Trophoblast cell (in vitro differentiated cells and primary cell): Measurements from ENCODE around the gene DUS3L. TPM values are rescaled to one million over a fixed set of nuclear protein-coding genes. Genes with fewer than 3 reads are reported as not detected.
A peak's percentile ranks its signal among the peaks of the same experiment; 100 is the strongest.

ENCODE experiments used
- DNase-seq, 2 donors: peaks; one replicate each; pipeline ENCODE4 v3.0.0-alpha.2; 2016
- H2AFZ ChIP-seq: 2 replicates; pipeline ENCODE4 v1.6.1; 2013; ENCODE audit warnings: low read length, moderate library complexity, mild to moderate bottlenecking; ENCODE audit not compliant: insufficient read depth, poor library complexity
- H2AK5ac ChIP-seq: 2 replicates; pipeline ENCODE4 v1.6.1; 2013; ENCODE audit warnings: mild to moderate bottlenecking, low read length
- H2BK120ac ChIP-seq: 2 replicates; pipeline ENCODE4 v1.6.1; 2013; ENCODE audit warnings: low read length, mild to moderate bottlenecking, moderate library complexity; ENCODE audit not compliant: insufficient read depth, poor library complexity
- H2BK12ac ChIP-seq: 2 replicates; pipeline ENCODE4 v1.6.1; 2013; ENCODE audit warnings: mild to moderate bottlenecking, low read length, moderate library complexity
- H2BK5ac ChIP-seq: 2 replicates; pipeline ENCODE4 v1.6.1; 2013; ENCODE audit warnings: low read length, low read depth, moderate library complexity, mild to moderate bottlenecking; ENCODE audit not compliant: poor library complexity
- H3K14ac ChIP-seq: 2 replicates; pipeline ENCODE4 v1.6.1; 2013; ENCODE audit warnings: mild to moderate bottlenecking, low read length
- H3K18ac ChIP-seq: 2 replicates; pipeline ENCODE4 v1.6.1; 2013; ENCODE audit warnings: mild to moderate bottlenecking, low read length
- H3K23ac ChIP-seq: 2 replicates; pipeline ENCODE4 v1.6.1; 2013; ENCODE audit warnings: low read length
- H3K27ac ChIP-seq: 2 replicates; pipeline ENCODE4 v1.5.1; 2013; ENCODE audit warnings: low read depth, mild to moderate bottlenecking, inconsistent platforms, low read length, moderate library complexity
- H3K27me3 ChIP-seq: 2 replicates; pipeline ENCODE4 v1.6.1; 2013; ENCODE audit warnings: inconsistent platforms, mild to moderate bottlenecking, low read length, moderate library complexity; ENCODE audit not compliant: insufficient read depth
- H3K36me3 ChIP-seq, 2 experiments: 1 replicate in 1 of 2; 2 replicates in 1 of 2; pipeline ENCODE4 v1.6.1; 2013; ENCODE audit warnings: low read length in 2 of 2, mild to moderate bottlenecking in 2 of 2, moderate library complexity in 1 of 2; ENCODE audit not compliant: insufficient read depth in 2 of 2, control insufficient read depth in 1 of 2
- H3K4ac ChIP-seq: 2 replicates; pipeline ENCODE4 v1.6.1; 2013; ENCODE audit warnings: low read depth, mild to moderate bottlenecking, low read length, moderate library complexity
- H3K4me1 ChIP-seq, 2 experiments: 1 replicate in 1 of 2; 2 replicates in 1 of 2; pipeline ENCODE4 v1.6.1; 2013; ENCODE audit warnings: low read length in 2 of 2, mild to moderate bottlenecking in 2 of 2, moderate library complexity in 1 of 2; ENCODE audit not compliant: insufficient read depth in 2 of 2, control insufficient read depth in 1 of 2
- H3K4me2 ChIP-seq: 2 replicates; pipeline ENCODE4 v1.6.1; 2013; ENCODE audit warnings: inconsistent platforms, mild to moderate bottlenecking, low read length, moderate library complexity
- H3K4me3 ChIP-seq: 2 replicates; pipeline ENCODE4 v1.5.1; 2013; ENCODE audit warnings: mild to moderate bottlenecking, low read depth, low read length, inconsistent platforms
- H3K79me1 ChIP-seq: one replicate; pipeline ENCODE4 v1.6.1; 2013; ENCODE audit warnings: low read length
- H3K79me2 ChIP-seq: 2 replicates; pipeline ENCODE4 v1.6.1; 2013; ENCODE audit warnings: low read length, mild to moderate bottlenecking; ENCODE audit not compliant: control insufficient read depth, insufficient read depth, poor library complexity
- H3K9ac ChIP-seq: 2 replicates; pipeline ENCODE4 v1.6.1; 2013; ENCODE audit warnings: mild to moderate bottlenecking, low read length
- H3K9me3 ChIP-seq: 2 replicates; pipeline ENCODE4 v1.6.1; 2013; ENCODE audit warnings: low read depth, mild to moderate bottlenecking, control low read depth, inconsistent platforms, low read length; ENCODE audit not compliant: insufficient read depth
- H4K12ac ChIP-seq: 2 replicates; pipeline ENCODE4 v1.6.1; 2013; ENCODE audit warnings: low read depth, mild to moderate bottlenecking, low read length, moderate library complexity
- H4K8ac ChIP-seq: 2 replicates; pipeline ENCODE4 v1.6.1; 2013; ENCODE audit warnings: low read depth, mild to moderate bottlenecking, low read length, moderate library complexity
- H4K91ac ChIP-seq: one replicate; pipeline ENCODE4 v1.6.1; 2013; ENCODE audit warnings: low read depth, mild to moderate bottlenecking, low read length, moderate library complexity
- WGBS: extraction: QIAGEN DNeasy Blood & Tissue Kit; methylation state at CpG from one replicate; pipeline ENCODE4 v1.1.7; 2013; ENCODE audit warnings: missing lambda C conversion rate; ENCODE audit not compliant: insufficient read length, insufficient coverage; ENCODE audit errors: extremely low coverage; 5-methylcytosine and 5-hydroxymethylcytosine counted together
- polyA plus RNA-seq: library from polyadenylated mRNA; stranded (reverse); fragments of 200-250 nt; gene quantifications from 2 replicates; pipeline ENCODE4 v1.2.3, GENCODE V29; 2013

The DUS3L gene
- polyA plus RNA-seq = 16.2 and 19.0 TPM in 2 replicates

GRCh38 chr19:5790559-5791520, at the start of gene DUS3L:
Gene DUS3L (minus strand): TSS chr19:5791163. CDS start chr19:5791141, 22 bp downstream.
- Histone ChIP-seq H3K4me2 (peak within 1 kb of the TSS; percentile 72), H3K36me3 (peaks cover 41% of the 10 kb centered on the region in 2 experiments), H2BK12ac (no peak within 1 kb of the TSS), H3K4me3 (peak within 1 kb of the TSS; percentile 83), H2AK5ac (peak within 1 kb of the TSS; percentile 26), H3K18ac (peak within 1 kb of the TSS; percentile 31), H4K8ac (peak within 1 kb of the TSS; percentile 81), H3K27ac (peak within 1 kb of the TSS; percentile 79), H3K79me1 (peaks cover 4% of the 10 kb centered on the region), H4K91ac (peak within 1 kb of the TSS; percentile 81), H4K12ac (peak within 1 kb of the TSS; percentile 56), H3K14ac (peak within 1 kb of the TSS; percentile 47), H3K23ac (no peak within 1 kb of the TSS), H3K9ac (peak within 1 kb of the TSS; percentile 86), H3K27me3 (no peaks in the 10 kb centered on the region), H3K79me2 (peaks cover 2% of the 10 kb centered on the region), H2BK120ac (peak within 1 kb of the TSS; percentile 47), H2BK5ac (peak within 1 kb of the TSS; percentile 55), H3K4me1 (peaks cover 3 to 6% of the 10 kb centered on the region in 2 experiments), H3K9me3 (peaks cover 5% of the 10 kb centered on the region), H2AFZ (peak within 1 kb of the TSS; percentile 79), H3K4ac (peak within 1 kb of the TSS; percentile 44)
- WGBS = no CpG with 5 or more reads among the region's 72 CpGs
- peak; percentile 97 to 99 for DNase-seq

GRCh38 chr19:5839065-5840017, 48.4 kb upstream of the DUS3L start, which contains the start of gene FUT6:
Gene FUT6 (minus strand): TSS chr19:5839702. CDS start chr19:5832567, 7,135 bp downstream.
- Histone ChIP-seq H2AFZ (no peak within 1 kb of the TSS), H3K79me2 (no peaks in the 10 kb centered on the region), H3K27me3 (no peaks in the 10 kb centered on the region), H2BK5ac (no peak within 1 kb of the TSS), H3K4me2 (no peak within 1 kb of the TSS), H3K18ac (no peak within 1 kb of the TSS), H4K12ac (no peak within 1 kb of the TSS), H3K4ac (no peak within 1 kb of the TSS), H3K79me1 (no peaks in the 10 kb centered on the region), H3K14ac (no peak within 1 kb of the TSS), H3K4me3 (no peak within 1 kb of the TSS), H3K4me1 (no peaks in the 10 kb centered on the region), H3K36me3 (no peaks in the 10 kb centered on the region), H2AK5ac (no peak within 1 kb of the TSS), H2BK12ac (no peak within 1 kb of the TSS), H3K27ac (no peak within 1 kb of the TSS), H4K91ac (no peak within 1 kb of the TSS), H4K8ac (no peak within 1 kb of the TSS), H3K9me3 (peaks cover 3% of the 10 kb centered on the region), H3K9ac (no peak within 1 kb of the TSS), H2BK120ac (no peak within 1 kb of the TSS), H3K23ac (no peak within 1 kb of the TSS)
- no CpG with 5 or more reads among the region's 9 CpGs for WGBS
- DNase-seq = no peak

DNA sequence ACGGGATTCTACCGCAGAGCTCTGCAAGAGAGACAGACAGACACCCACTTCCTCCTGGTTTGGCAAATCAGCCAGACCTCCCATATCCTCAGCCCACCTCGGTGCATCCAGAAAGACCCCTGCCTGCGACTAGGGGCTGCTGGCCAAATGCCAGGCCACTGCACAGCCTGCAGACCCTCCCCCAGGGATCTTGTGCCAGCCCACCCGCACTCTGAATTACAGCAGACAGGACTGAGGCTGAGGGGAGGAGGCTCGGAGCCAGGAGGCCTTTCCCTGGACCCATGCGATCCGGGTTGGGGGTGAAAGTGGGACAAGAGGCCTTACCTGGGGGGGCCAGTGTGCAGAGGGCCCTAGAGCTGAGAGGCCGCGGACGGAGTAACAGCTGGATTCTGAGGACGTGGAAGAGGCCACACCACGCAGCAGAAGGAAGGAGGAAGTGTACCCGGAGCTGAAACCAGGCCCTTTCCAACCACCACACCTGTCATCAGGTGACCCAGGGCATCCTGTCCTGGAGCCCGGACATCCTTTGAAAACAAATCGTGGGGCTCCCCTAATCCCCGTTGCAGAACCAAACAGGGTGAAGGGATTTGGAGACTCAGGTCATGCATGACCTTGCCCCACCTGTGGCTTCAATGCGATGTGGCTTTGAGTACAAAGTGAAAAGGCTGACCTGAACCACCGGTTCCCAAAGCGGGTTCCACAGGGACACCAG, 47.5 kb upstream of the DUS3L start:
- Histone ChIP-seq H3K9ac (no peak overlapping the region), H3K27me3 (no peaks in the 10 kb centered on the region), H3K23ac (no peak overlapping the region), H4K91ac (no peak overlapping the region), H3K4me1 (no peaks in the 10 kb centered on the region), H2BK120ac (no peak overlapping the region), H3K36me3 (no peaks in the 10 kb centered on the region), H2BK12ac (no peak overlapping the region), H3K4me3 (no peak overlapping the region), H4K8ac (no peak overlapping the region), H2AFZ (no peak overlapping the region), H3K14ac (no peak overlapping the region), H2BK5ac (no peak overlapping the region), H3K4ac (no peak overlapping the region), H3K79me1 (no peaks in the 10 kb centered on the region), H3K27ac (no peak overlapping the region), H3K79me2 (no peaks in the 10 kb centered on the region), H3K4me2 (no peak overlapping the region), H3K9me3 (peaks cover 1% of the 10 kb centered on the region), H4K12ac (no peak overlapping the region), H2AK5ac (no peak overlapping the region), H3K18ac (no peak overlapping the region)
- DNase-seq = no peak
- WGBS = no CpG with 5 or more reads among the region's 20 CpGs
